ENCODE results near the gene MRS2. TPM values are rescaled to one million over a fixed set of nuclear protein-coding genes. Genes with fewer than 3 reads are reported as not detected.

MRS2 gene
- total RNA-seq, 4 donors from 2014 or later = 3.8 to 31.9 (median 16.5) TPM

GRCh38 chr6:24445704-24446103, 43.0 kb downstream of the MRS2 start:
- no peaks in the 10 kb centered on the region for H3K9me3 ChIP-seq
- intact Hi-C loops (cut with DNase I; ENCODE audit: low total_unique reads) = no loop called here

GRCh38 chr6:24446670-24447069, 43.9 kb downstream of the MRS2 start:
- no peak for DNase-seq
- Histone ChIP-seq H3K4me3 (no peak overlapping the region), H3K9me3 (no peaks in the 10 kb centered on the region), H3K36me3 (no peaks in the 10 kb centered on the region), H3K4me1 (no peaks in the 10 kb centered on the region), H3K27ac (no peak overlapping the region), H3K27me3 (no peaks in the 10 kb centered on the region)
- TF ChIP-seq CTCF (IDR thresholded peaks at IDR 0.05) (no peak), POLR2A (IDR thresholded peaks at IDR 0.05) (no peak)
- intact Hi-C loops (cut with DNase I; ENCODE audit: low total_unique reads) = no loop called here

More at GRCh38 chr6:24445704-24446103, 43.0 kb downstream of the MRS2 start:
- H3K27ac ChIP-seq = no peak overlapping the region
- H3K27me3 ChIP-seq = no peaks in the 10 kb centered on the region
- TF ChIP-seq CTCF (IDR thresholded peaks at IDR 0.05) = no peak
- TF ChIP-seq POLR2A (IDR thresholded peaks at IDR 0.05) = no peak
- no peak for DNase-seq
- no peaks in the 10 kb centered on the region for H3K4me1 ChIP-seq
- no peak overlapping the region for H3K4me3 ChIP-seq
- no peaks in the 10 kb centered on the region for H3K36me3 ChIP-seq

DNA sequence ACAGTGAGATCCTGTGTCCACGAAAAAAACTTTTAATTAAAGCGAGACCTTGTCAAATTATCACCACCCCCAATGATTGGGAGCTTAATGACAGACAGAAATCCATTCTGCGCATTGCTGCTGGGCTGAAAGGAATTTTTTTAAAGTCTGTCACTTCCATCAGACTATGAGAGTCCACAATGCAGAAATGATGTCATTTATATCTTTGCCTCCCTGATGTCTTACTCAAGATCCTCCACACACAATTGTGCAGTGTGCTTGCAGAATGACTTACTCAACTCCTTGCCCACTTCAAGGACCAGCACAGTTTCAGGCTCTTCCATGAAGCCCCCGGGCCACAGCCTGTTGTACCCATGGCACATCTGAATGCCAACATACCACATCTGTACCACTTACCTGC, 45.7 kb downstream of the MRS2 start:
- intact Hi-C loops (cut with DNase I; ENCODE audit: low total_unique reads) = no loop called here
- no peaks in the 10 kb centered on the region for H3K36me3 ChIP-seq
- H3K9me3 ChIP-seq = no peaks in the 10 kb centered on the region
- no peaks in the 10 kb centered on the region for H3K4me1 ChIP-seq
- no peak overlapping the region for H3K27ac ChIP-seq
- H3K27me3 ChIP-seq = no peaks in the 10 kb centered on the region
- H3K4me3 ChIP-seq = no peak overlapping the region
- no peak for TF ChIP-seq CTCF (IDR thresholded peaks at IDR 0.05)
- DNase-seq = no peak

GRCh38 chr6:24448828-24449525, 46.2 kb downstream of the MRS2 start:
- Histone ChIP-seq H3K9me3 (no peaks in the 10 kb centered on the region), H3K27me3 (no peaks in the 10 kb centered on the region), H3K4me1 (no peaks in the 10 kb centered on the region), H3K27ac (no peak overlapping the region), H3K36me3 (no peaks in the 10 kb centered on the region), H3K4me3 (no peak overlapping the region)
- intact Hi-C loops (cut with DNase I; ENCODE audit: low total_unique reads) = no loop called here
- TF ChIP-seq POLR2A (IDR thresholded peaks at IDR 0.05) = no peak
- no peak for DNase-seq

DNA sequence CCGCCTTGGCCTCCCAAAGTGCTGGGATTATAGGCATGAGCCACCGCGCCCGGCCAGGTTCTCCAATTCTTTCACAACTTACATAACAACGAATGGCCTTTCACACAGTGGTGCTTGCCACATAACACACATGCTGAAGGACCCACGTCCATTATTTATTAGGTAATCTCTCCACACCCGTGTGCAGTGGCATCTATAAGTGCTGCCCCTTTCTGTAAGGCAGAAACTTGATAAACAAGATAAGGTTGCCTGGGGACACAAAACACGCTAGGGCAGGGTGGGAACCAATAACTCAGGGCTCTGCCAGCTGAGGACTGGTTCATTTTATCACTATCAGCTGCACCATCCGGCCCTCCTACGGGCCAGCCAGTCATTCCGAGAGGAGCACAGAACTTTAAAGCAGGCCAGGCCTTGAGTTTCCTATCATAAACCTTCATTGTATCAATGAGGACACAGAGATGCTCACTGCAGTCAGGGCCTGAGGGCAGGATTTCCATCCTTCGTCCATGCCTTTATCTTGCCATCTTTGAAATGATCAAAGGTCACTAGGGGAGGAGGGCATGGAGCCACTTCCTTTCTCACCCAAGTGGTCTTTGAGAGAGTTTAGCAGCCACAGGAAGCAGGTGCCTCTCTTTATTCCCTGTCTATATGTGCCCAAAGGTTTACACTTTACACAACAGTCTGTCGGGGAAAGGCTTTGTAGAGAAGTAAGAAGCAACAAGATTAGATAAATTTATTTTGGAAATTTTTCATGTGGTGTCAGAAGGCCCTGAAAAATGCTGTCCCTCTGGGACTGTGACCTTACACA, 49.0 kb downstream of the MRS2 start:
- TF ChIP-seq CTCF (IDR thresholded peaks at IDR 0.05) (no peak), POLR2A (IDR thresholded peaks at IDR 0.05) (no peak)
- Histone ChIP-seq H3K4me1 (no peaks in the 10 kb centered on the region), H3K27me3 (no peaks in the 10 kb centered on the region), H3K27ac (no peak overlapping the region), H3K4me3 (no peak overlapping the region), H3K36me3 (no peaks in the 10 kb centered on the region), H3K9me3 (no peaks in the 10 kb centered on the region)
- DNase-seq = no peak
- intact Hi-C loops (cut with DNase I; ENCODE audit: low total_unique reads) = no loop called here

All from uterus (tissue), 4 donors.